ENCODE results near the gene ADGRA1. TPM values are rescaled to one million over a fixed set of nuclear protein-coding genes. Genes with fewer than 3 reads are reported as not detected.

The ADGRA1 gene
- total RNA-seq (2022), result not detected in 2 replicates
- percentile 2 among the genes with signal in this experiment for Bru-seq, nascent RNA
- BruChase-seq, experiment 1, labeled RNA remaining after a 6-hour chase, result percentile 2 among the genes with signal in this experiment
- not detected for BruChase-seq, experiment 2, labeled RNA remaining after a 2-hour chase
- long read RNA-seq, result 0 reads

- Mint-ChIP-seq H3K36me3 (ENCODE audit: insufficient read depth, unreplicated experiment) (no peaks in the 10 kb centered on the region), H3K4me1 (ENCODE audit: insufficient read depth, unreplicated experiment) (no peaks in the 10 kb centered on the region), H3K4me3 (ENCODE audit: unreplicated experiment) (no peak within 1 kb of the TSS), H3K27me3 (ENCODE audit: insufficient read depth, unreplicated experiment) (no peaks in the 10 kb centered on the region), H3K27ac (ENCODE audit: low read depth, unreplicated experiment) (no peak within 1 kb of the TSS), H3K9me3 (ENCODE audit: unreplicated experiment) (no peaks in the 10 kb centered on the region)
- ChIA-PET CTCF (no interaction called here), POLR2A (interaction anchor here (0.7 to 0.8 kb wide), 2 partner anchors 145 to 185 kb away, joined by 3 read pairs; no protein-coding TSS in a partner anchor)
- no peak for DNase-seq (ENCODE audit: unreplicated experiment)
- BruUV-seq (replicated peaks), result no TSS peak
- intact Hi-C loops (cut with micrococcal nuclease), result no loop called here
- TF ChIP-seq CTCF (IDR thresholded peaks at IDR 0.05; ENCODE audit: unreplicated experiment), result no peak
Measured at GRCh38 chr10:133087679-133088178, at the start of gene ADGRA1. TSS of gene ADGRA1 (plus strand) at chr10:133087924. CDS start at chr10:133088910, 986 bp downstream.

GRCh38 chr10:133038036-133038823, 49.5 kb upstream of the ADGRA1 start:
- intact Hi-C loops (cut with micrococcal nuclease), result no loop called here
- ChIA-PET POLR2A (no interaction called here), CTCF (no interaction called here)
- no TSS peak for BruUV-seq (replicated peaks)
- DNase-seq (ENCODE audit: unreplicated experiment), result no peak
- peaks cover 15% of the 10 kb centered on the region for H3K27me3 Mint-ChIP-seq (ENCODE audit: insufficient read depth, unreplicated experiment)
- H3K36me3 Mint-ChIP-seq (ENCODE audit: insufficient read depth, unreplicated experiment), result no peaks in the 10 kb centered on the region
- TF ChIP-seq CTCF (IDR thresholded peaks at IDR 0.05; ENCODE audit: unreplicated experiment), result no peak
- no peak overlapping the region for H3K27ac Mint-ChIP-seq (ENCODE audit: low read depth, unreplicated experiment)
- H3K4me1 Mint-ChIP-seq (ENCODE audit: insufficient read depth, unreplicated experiment), result no peaks in the 10 kb centered on the region
- no peaks in the 10 kb centered on the region for H3K9me3 Mint-ChIP-seq (ENCODE audit: unreplicated experiment)
- no peak overlapping the region for H3K4me3 Mint-ChIP-seq (ENCODE audit: unreplicated experiment)

- peaks cover 15% of the 10 kb centered on the region for H3K27me3 Mint-ChIP-seq (ENCODE audit: insufficient read depth, unreplicated experiment)
- intact Hi-C loops (cut with micrococcal nuclease), result no loop called here
- DNase-seq (ENCODE audit: unreplicated experiment), result no peak
- BruUV-seq (replicated peaks), result no TSS peak
- H3K27ac Mint-ChIP-seq (ENCODE audit: low read depth, unreplicated experiment), result no peak overlapping the region
- H3K4me3 Mint-ChIP-seq (ENCODE audit: unreplicated experiment), result no peak overlapping the region
- TF ChIP-seq CTCF (IDR thresholded peaks at IDR 0.05; ENCODE audit: unreplicated experiment), result no peak
- H3K4me1 Mint-ChIP-seq (ENCODE audit: insufficient read depth, unreplicated experiment), result no peaks in the 10 kb centered on the region
- CTCF ChIA-PET, result no interaction called here
- no peaks in the 10 kb centered on the region for H3K36me3 Mint-ChIP-seq (ENCODE audit: insufficient read depth, unreplicated experiment)
- POLR2A ChIA-PET, result no interaction called here
- no peaks in the 10 kb centered on the region for H3K9me3 Mint-ChIP-seq (ENCODE audit: unreplicated experiment)
Measured at GRCh38 chr10:133039107-133039802, 48.5 kb upstream of the ADGRA1 start.

GRCh38 chr10:133039803-133040165, 47.9 kb upstream of the ADGRA1 start:
- Mint-ChIP-seq H3K27ac (ENCODE audit: low read depth, unreplicated experiment) (no peak overlapping the region), H3K4me1 (ENCODE audit: insufficient read depth, unreplicated experiment) (no peaks in the 10 kb centered on the region), H3K4me3 (ENCODE audit: unreplicated experiment) (no peak overlapping the region), H3K27me3 (ENCODE audit: insufficient read depth, unreplicated experiment) (peaks cover 11% of the 10 kb centered on the region), H3K36me3 (ENCODE audit: insufficient read depth, unreplicated experiment) (no peaks in the 10 kb centered on the region), H3K9me3 (ENCODE audit: unreplicated experiment) (no peaks in the 10 kb centered on the region)
- BruUV-seq (replicated peaks), result no TSS peak
- intact Hi-C loops (cut with micrococcal nuclease), result no loop called here
- CTCF ChIA-PET, result no interaction called here
- POLR2A ChIA-PET, result no interaction called here
- TF ChIP-seq CTCF (IDR thresholded peaks at IDR 0.05; ENCODE audit: unreplicated experiment), result no peak
- no peak for DNase-seq (ENCODE audit: unreplicated experiment)
